ENCODE measurements around the gene GBF1.

GBF1 gene

GRCh38 chr10:102400076-102400475, 154.7 kb downstream of the GBF1 start:
- TF ChIP-seq EZH2phosphoT487 (IDR thresholded peaks at IDR 0.05; ENCODE audit: low read depth) (no peak), CTCF (IDR thresholded peaks at IDR 0.05; ENCODE audit: low read depth, low read length) (no peak)
- Histone ChIP-seq H2AFZ (ENCODE audit: low read depth, low read length) (no peak overlapping the region), H3K9ac (ENCODE audit: low read length) (peak overlapping the region; percentile 42; the same call in 1 of the 2 replicates), H3K4me3 (ENCODE audit: low read length) (peak overlapping the region; percentile 64; the same call in 1 of the 2 replicates), H3K27me3 (ENCODE audit: low read depth, low read length) (no peaks in the 10 kb centered on the region), H3K9me3 (ENCODE audit: insufficient read depth, low read length) (no peaks in the 10 kb centered on the region), H3K27ac (ENCODE audit: low read length) (peak overlapping the region; percentile 53), H3K4me2 (ENCODE audit: low read length) (peak overlapping the region; percentile 95), H3K79me2 (ENCODE audit: low read length) (peaks cover 39% of the 10 kb centered on the region), H4K20me1 (ENCODE audit: insufficient read depth, low read length) (peaks cover 13% of the 10 kb centered on the region), H3K36me3 (replicated peaks; ENCODE audit: low read depth, low read length) (peaks cover 45% of the 10 kb centered on the region), H3K4me1 (ENCODE audit: low read length) (peaks cover 45% of the 10 kb centered on the region)

- no peak overlapping the region for H3K4me3 ChIP-seq (ENCODE audit: low read length)
- peaks cover 44% of the 10 kb centered on the region for H3K36me3 ChIP-seq (replicated peaks; ENCODE audit: low read depth, low read length)
- H3K27ac ChIP-seq (ENCODE audit: low read length), result no peak overlapping the region
- H3K4me2 ChIP-seq (ENCODE audit: low read length), result no peak overlapping the region
- no peak overlapping the region for H2AFZ ChIP-seq (ENCODE audit: low read depth, low read length)
- no peaks in the 10 kb centered on the region for H3K27me3 ChIP-seq (ENCODE audit: low read depth, low read length)
- peaks cover 35% of the 10 kb centered on the region for H3K79me2 ChIP-seq (ENCODE audit: low read length)
- H3K9me3 ChIP-seq (ENCODE audit: insufficient read depth, low read length), result no peaks in the 10 kb centered on the region
- H3K4me1 ChIP-seq (ENCODE audit: low read length), result peaks cover 45% of the 10 kb centered on the region
- no peak overlapping the region for H3K9ac ChIP-seq (ENCODE audit: low read length)
- H4K20me1 ChIP-seq (ENCODE audit: insufficient read depth, low read length), result peaks cover 13% of the 10 kb centered on the region
- TF ChIP-seq CTCF (IDR thresholded peaks at IDR 0.05; ENCODE audit: low read depth, low read length) (no peak), EZH2phosphoT487 (IDR thresholded peaks at IDR 0.05; ENCODE audit: low read depth) (no peak)
Observed at GRCh38 chr10:102400598-102401341, 155.4 kb downstream of the GBF1 start.

- peaks cover 29% of the 10 kb centered on the region for H3K79me2 ChIP-seq (ENCODE audit: low read length)
- H3K27me3 ChIP-seq (ENCODE audit: low read depth, low read length), result no peaks in the 10 kb centered on the region
- H2AFZ ChIP-seq (ENCODE audit: low read depth, low read length), result no peak overlapping the region
- H3K27ac ChIP-seq (ENCODE audit: low read length), result no peak overlapping the region
- no peak overlapping the region for H3K4me3 ChIP-seq (ENCODE audit: low read length)
- H3K36me3 ChIP-seq (replicated peaks; ENCODE audit: low read depth, low read length), result peaks cover 39% of the 10 kb centered on the region
- peaks cover 44% of the 10 kb centered on the region for H3K4me1 ChIP-seq (ENCODE audit: low read length)
- H4K20me1 ChIP-seq (ENCODE audit: insufficient read depth, low read length), result peaks cover 13% of the 10 kb centered on the region
- H3K4me2 ChIP-seq (ENCODE audit: low read length), result no peak overlapping the region
- H3K9me3 ChIP-seq (ENCODE audit: insufficient read depth, low read length), result no peaks in the 10 kb centered on the region
- TF ChIP-seq EZH2phosphoT487 (IDR thresholded peaks at IDR 0.05; ENCODE audit: low read depth), result no peak
- TF ChIP-seq CTCF (IDR thresholded peaks at IDR 0.05; ENCODE audit: low read depth, low read length), result no peak
- H3K9ac ChIP-seq (ENCODE audit: low read length), result no peak overlapping the region
Observed at GRCh38 chr10:102401342-102401654, 156.0 kb downstream of the GBF1 start.

GRCh38 chr10:102401735-102402511, 156.6 kb downstream of the GBF1 start:
- no peak for TF ChIP-seq CTCF (IDR thresholded peaks at IDR 0.05; ENCODE audit: low read depth, low read length)
- TF ChIP-seq EZH2phosphoT487 (IDR thresholded peaks at IDR 0.05; ENCODE audit: low read depth), result no peak
- Histone ChIP-seq H2AFZ (ENCODE audit: low read depth, low read length) (no peak overlapping the region), H3K4me3 (ENCODE audit: low read length) (no peak overlapping the region), H4K20me1 (ENCODE audit: insufficient read depth, low read length) (peaks cover 13% of the 10 kb centered on the region), H3K4me1 (ENCODE audit: low read length) (peaks cover 38% of the 10 kb centered on the region), H3K9me3 (ENCODE audit: insufficient read depth, low read length) (no peaks in the 10 kb centered on the region), H3K36me3 (replicated peaks; ENCODE audit: low read depth, low read length) (peaks cover 33% of the 10 kb centered on the region), H3K9ac (ENCODE audit: low read length) (no peak overlapping the region), H3K27me3 (ENCODE audit: low read depth, low read length) (no peaks in the 10 kb centered on the region), H3K27ac (ENCODE audit: low read length) (no peak overlapping the region), H3K4me2 (ENCODE audit: low read length) (no peak overlapping the region), H3K79me2 (ENCODE audit: low read length) (peaks cover 23% of the 10 kb centered on the region)
